Activated CD4-positive, alpha-beta memory T cell treated with anti-CD3 and anti-CD28 coated beads, Interleukin-2, amount 10 ng/mL, durations not matched to agents 7 days and 5 days (primary cell): ENCODE results near the gene IFT81. TPM values are rescaled to one million over a fixed set of nuclear protein-coding genes. Genes with fewer than 3 reads are reported as not detected.
"Not testable (repeated sequence)": the region's sequence is repeated elsewhere in the genome, so short reads cannot be mapped to it uniquely, and the experiment has no call there.

ENCODE experiments used
- CTCF ChIA-PET: fragments of 350-600 bp; sonication (Branson Sonifier 250); formaldehyde crosslinking; loops from one replicate; lab custom pipeline; 2021; ENCODE audit warnings: antibody characterized with exemption, inconsistent platforms; lab: Charles Lee
- POLR2A ChIA-PET: fragments of 350-600 bp; sonication (Branson Sonifier 250); formaldehyde crosslinking; loops from one replicate; lab custom pipeline; 2021; ENCODE audit warnings: antibody characterized with exemption; lab: Charles Lee
- DNase-seq: peaks from one replicate; pipeline ENCODE4 v3.0.0-alpha.2; 2020
- H3K27ac Mint-ChIP-seq: one replicate; pipeline ENCODE4 v1.8.0; 2021; ENCODE audit warnings: mild to moderate bottlenecking, mixed read lengths
- H3K27me3 Mint-ChIP-seq: one replicate; pipeline ENCODE4 v1.8.0; 2021; ENCODE audit warnings: mixed read lengths
- H3K36me3 Mint-ChIP-seq: one replicate; pipeline ENCODE4 v1.8.0; 2021; ENCODE audit warnings: low read depth, mixed read lengths
- H3K4me1 Mint-ChIP-seq: one replicate; pipeline ENCODE4 v1.8.0; 2021; ENCODE audit warnings: mixed read lengths
- H3K4me3 Mint-ChIP-seq: one replicate; pipeline ENCODE4 v1.8.0; 2021; ENCODE audit warnings: mild to moderate bottlenecking, mixed read lengths
- H3K9me3 Mint-ChIP-seq: one replicate; pipeline ENCODE4 v1.8.0; 2021; ENCODE audit warnings: mixed read lengths
- total RNA-seq, 2 experiments: library from RNA; stranded (reverse); gene quantifications; one replicate each; pipeline ENCODE4 v1.2.3, GENCODE V29; 2021

IFT81 gene
- total RNA-seq, 2 experiments from 2014 or later, result 2.0 to 2.6 TPM

DNA sequence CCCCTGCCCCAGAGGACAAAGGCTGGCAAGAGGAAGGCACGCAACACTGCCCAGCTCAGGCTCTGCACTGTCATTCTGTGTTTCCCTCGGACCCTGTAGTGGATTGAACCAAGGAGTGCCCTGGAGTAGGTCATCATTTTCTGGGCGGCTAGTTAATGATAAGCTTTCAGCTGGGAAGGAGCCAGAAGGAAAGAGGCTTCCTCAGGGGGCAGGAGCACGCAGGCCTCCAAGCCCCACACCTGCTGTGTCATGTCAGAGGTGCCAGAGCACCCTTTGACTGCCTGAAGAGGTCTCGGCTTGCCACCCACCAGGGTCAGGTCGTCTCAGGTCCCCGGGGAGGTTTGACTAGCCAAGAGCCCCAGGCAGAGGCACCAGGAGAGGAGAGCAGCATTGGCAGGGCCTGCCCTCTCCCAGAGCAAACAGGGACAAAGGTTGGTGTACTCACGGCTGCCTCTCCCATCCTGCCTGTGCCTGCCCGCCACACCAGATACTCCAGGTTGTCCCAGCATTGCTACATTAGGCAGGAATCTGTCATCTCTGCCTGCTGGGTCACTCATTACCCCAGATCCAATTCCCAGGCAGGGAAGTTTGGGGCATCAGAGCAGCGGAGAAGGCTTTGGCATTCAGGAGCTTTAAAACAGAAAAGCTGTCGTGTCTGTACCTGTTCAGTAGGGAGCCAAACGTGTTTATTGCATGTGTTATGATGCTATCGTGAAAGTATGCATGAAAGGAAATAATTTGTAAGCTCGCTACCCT lies 123.4 kb downstream of the IFT81 start:
- Mint-ChIP-seq H3K4me3 (no peak overlapping the region), H3K36me3 (no peaks in the 10 kb centered on the region), H3K4me1 (no peaks in the 10 kb centered on the region), H3K27ac (no peak overlapping the region), H3K27me3 (peaks cover 3% of the 10 kb centered on the region), H3K9me3 (no peaks in the 10 kb centered on the region)
- ChIA-PET POLR2A (no interaction called here), CTCF (interaction anchor here (0.5 to 1.6 kb wide), 5 partner anchors 8 to 502 kb away, joined by 3 to 4 read pairs (median 3); no protein-coding TSS in a partner anchor)
- DNase-seq, result no peak

DNA sequence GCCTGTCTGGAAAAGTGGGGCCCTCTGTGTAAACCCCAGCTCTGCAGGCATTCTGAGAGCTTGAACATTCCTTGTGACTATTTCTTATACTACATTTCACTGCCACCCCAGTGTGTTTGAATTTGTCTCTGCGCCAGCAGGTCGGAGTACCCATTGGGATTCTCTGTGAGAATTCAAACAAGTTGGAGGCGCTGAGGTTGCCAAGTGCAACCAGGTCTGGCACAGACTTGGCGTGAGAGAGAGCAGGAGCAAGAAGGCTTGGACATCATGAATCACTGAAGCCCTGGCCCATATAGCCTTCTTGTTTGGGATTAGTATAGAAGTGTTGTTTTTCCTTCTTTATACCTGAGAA lies 123.9 kb downstream of the IFT81 start:
- Mint-ChIP-seq H3K4me1 (no peaks in the 10 kb centered on the region), H3K36me3 (no peaks in the 10 kb centered on the region), H3K4me3 (no peak overlapping the region), H3K9me3 (no peaks in the 10 kb centered on the region), H3K27me3 (peaks cover 2% of the 10 kb centered on the region), H3K27ac (no peak overlapping the region)
- POLR2A ChIA-PET, result no interaction called here
- DNase-seq, result no peak
- CTCF ChIA-PET, result interaction anchor here (0.5 to 1.6 kb wide), 4 partner anchors 9 to 502 kb away, joined by 3 to 4 read pairs (median 3); no protein-coding TSS in a partner anchor

DNA sequence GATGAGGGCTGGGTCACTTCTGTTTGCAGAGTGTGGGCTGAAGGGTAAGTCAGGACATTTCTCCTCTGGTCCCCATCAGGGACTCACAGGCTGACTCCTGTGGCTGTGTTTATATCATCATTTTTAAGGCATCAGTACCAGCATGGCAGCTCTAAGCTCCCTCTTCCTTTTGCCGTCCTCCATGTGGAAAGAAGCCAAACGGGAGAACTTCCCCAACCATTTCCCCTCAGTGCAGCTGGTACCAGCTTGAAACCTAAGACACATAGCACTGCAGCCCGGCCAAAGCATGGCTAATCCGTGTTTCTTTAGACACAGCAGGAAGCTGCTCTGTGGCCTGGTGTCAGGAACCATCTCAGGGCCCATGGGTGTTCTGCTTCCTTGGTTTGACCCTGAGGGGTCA lies 124.9 kb downstream of the IFT81 start:
- H3K4me3 Mint-ChIP-seq, result no peak overlapping the region
- no peaks in the 10 kb centered on the region for H3K9me3 Mint-ChIP-seq
- POLR2A ChIA-PET, result interaction anchor here (1.2 kb wide), 1 partner anchor 31 kb away, joined by 5 read pairs; no protein-coding TSS in a partner anchor
- DNase-seq, result no peak
- H3K4me1 Mint-ChIP-seq, result no peaks in the 10 kb centered on the region
- no peak overlapping the region for H3K27ac Mint-ChIP-seq
- H3K27me3 Mint-ChIP-seq, result no peaks in the 10 kb centered on the region
- CTCF ChIA-PET, result interaction anchor here (1.6 kb wide), 1 partner anchor 148 kb away, joined by 4 read pairs; no protein-coding TSS in a partner anchor
- no peaks in the 10 kb centered on the region for H3K36me3 Mint-ChIP-seq

DNA sequence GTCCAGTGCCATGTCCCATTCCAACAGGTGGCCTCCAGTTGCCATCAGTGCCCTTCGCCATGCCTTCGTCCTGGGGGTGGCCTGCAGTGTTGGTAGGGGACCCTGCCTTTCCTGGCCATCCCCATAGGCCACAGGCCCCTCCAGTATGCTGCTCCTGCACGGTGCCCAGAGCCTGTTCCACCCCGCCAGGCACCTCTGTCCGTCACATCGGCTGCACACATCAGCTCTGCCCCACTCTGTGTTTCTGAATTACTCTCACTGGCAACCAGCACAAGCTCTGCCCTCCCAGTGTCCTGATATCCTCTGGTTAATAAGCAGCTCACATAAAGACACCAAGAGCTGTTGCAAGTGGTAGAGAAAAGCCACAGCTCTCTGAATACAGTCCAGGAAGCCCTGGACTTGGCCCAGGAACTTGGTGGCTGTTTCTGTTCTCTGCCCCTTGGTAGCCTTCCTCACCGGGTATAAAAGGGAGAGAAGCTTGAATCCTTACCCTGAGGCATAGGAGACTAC lies 125.6 kb downstream of the IFT81 start:
- Mint-ChIP-seq H3K9me3 (no peaks in the 10 kb centered on the region), H3K27me3 (no peaks in the 10 kb centered on the region), H3K4me1 (no peaks in the 10 kb centered on the region), H3K27ac (no peak overlapping the region), H3K36me3 (no peaks in the 10 kb centered on the region), H3K4me3 (no peak overlapping the region)
- ChIA-PET POLR2A (interaction anchor here (1.2 kb wide), 1 partner anchor 30 kb away, joined by 5 read pairs; no protein-coding TSS in a partner anchor), CTCF (interaction anchor here (0.7 to 1.1 kb wide), 2 partner anchors 108 to 150 kb away, joined by 3 to 5 read pairs; no protein-coding TSS in a partner anchor)
- no peak for DNase-seq

DNA sequence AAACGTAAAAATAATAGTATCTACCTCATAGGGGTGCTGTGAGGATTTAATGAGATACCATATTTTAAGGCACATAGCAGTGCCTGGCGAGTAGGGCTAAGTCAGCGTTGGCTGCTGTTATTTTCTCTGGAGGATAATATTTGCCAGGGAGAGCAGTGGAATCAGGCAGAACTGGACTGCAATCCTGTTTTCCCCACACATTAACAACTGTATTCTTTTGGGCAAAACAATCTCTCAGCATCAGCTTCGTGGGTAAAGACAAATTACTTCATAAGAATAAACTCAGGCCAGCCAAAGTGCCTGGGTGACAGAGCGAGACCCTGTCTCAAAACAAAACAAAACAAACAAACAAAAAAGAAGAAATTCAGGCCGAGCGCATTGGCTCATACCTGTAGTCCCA lies 127.2 kb downstream of the IFT81 start:
- no peaks in the 10 kb centered on the region for H3K9me3 Mint-ChIP-seq
- CTCF ChIA-PET, result no interaction called here
- no peak overlapping the region for H3K27ac Mint-ChIP-seq
- H3K36me3 Mint-ChIP-seq, result no peaks in the 10 kb centered on the region
- H3K27me3 Mint-ChIP-seq, result no peaks in the 10 kb centered on the region
- no peak overlapping the region for H3K4me3 Mint-ChIP-seq
- H3K4me1 Mint-ChIP-seq, result no peaks in the 10 kb centered on the region
- no peak for DNase-seq
- POLR2A ChIA-PET, result no interaction called here

DNA sequence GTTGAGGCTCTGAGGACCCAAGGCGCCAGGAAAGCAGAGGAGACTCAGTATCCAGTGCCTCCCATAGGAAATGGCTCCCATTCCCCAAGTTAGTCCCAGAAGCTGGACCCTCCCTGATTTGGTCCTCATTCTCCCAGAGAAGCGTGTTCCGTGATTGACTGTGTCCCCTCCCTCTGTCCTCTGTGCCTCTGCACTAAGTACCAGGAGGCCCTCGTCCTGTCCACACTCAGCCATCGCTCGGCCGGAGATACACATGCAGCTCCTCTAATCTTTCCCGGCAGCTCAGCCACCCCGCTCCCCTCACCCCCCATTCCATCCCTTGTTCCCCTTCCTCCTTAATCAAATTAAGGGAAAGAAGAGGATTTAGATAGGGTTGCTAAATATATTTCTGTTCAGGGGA lies 128.6 kb downstream of the IFT81 start:
- no peaks in the 10 kb centered on the region for H3K27me3 Mint-ChIP-seq
- no peak for DNase-seq
- H3K4me1 Mint-ChIP-seq, result no peaks in the 10 kb centered on the region
- POLR2A ChIA-PET, result no interaction called here
- no peaks in the 10 kb centered on the region for H3K36me3 Mint-ChIP-seq
- H3K9me3 Mint-ChIP-seq, result no peaks in the 10 kb centered on the region
- CTCF ChIA-PET, result no interaction called here
- no peak overlapping the region for H3K27ac Mint-ChIP-seq
- no peak overlapping the region for H3K4me3 Mint-ChIP-seq

DNA sequence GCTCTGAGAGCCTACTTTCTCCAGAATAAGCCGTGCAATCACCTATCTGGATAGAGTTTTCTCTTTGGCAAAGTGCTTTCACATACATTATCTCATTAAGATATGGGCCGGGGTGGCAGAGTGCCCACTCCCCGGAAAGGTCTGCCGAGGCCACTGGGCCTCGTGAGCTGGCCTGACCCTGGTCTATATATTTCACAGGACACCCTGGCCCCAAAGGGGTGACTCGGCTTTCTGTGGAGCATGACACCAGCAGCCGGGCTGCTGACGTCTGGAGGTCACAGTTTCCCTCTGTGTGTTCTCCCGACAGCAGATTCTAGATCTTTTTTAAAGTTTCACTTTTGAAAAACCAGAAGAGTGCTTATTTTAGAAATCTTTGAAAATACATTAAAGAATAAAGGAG lies 129.0 kb downstream of the IFT81 start:
- no peak for DNase-seq
- POLR2A ChIA-PET, result no interaction called here
- H3K36me3 Mint-ChIP-seq, result no peaks in the 10 kb centered on the region
- H3K9me3 Mint-ChIP-seq, result no peaks in the 10 kb centered on the region
- H3K27me3 Mint-ChIP-seq, result no peaks in the 10 kb centered on the region
- H3K4me1 Mint-ChIP-seq, result no peaks in the 10 kb centered on the region
- no peak overlapping the region for H3K27ac Mint-ChIP-seq
- no peak overlapping the region for H3K4me3 Mint-ChIP-seq
- CTCF ChIA-PET, result no interaction called here

DNA sequence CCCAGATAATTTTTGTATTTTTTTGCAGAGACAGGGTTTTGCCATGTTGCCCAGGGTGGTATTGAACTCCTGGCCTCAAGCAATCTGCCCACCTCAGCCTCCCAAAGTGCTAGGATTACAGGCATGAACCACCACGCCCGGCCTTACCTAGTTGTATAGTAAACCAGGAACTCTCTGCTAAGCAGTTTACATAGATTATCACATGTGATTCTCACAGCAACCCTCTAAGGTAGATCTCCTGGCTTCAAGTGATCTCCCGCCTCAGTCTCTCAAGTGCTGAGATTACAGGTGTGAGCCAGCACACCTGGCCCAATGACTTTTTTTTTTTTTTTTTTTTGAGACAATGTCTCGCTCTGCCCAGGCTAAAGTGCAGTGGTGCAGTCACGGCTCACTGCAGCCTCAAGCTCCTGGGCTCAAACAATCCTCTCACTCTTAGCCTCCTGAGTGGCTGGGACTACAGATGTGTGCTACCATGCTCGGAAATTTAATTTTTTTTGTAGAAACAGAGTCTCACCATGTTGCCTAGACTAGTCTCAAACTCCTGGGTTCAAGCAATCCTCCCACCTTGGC lies 130.9 kb downstream of the IFT81 start:
- CTCF ChIA-PET, result no interaction called here
- Mint-ChIP-seq H3K4me1 (no peaks in the 10 kb centered on the region), H3K4me3 (no peak overlapping the region), H3K36me3 (no peaks in the 10 kb centered on the region), H3K9me3 (no peaks in the 10 kb centered on the region), H3K27ac (no peak overlapping the region), H3K27me3 (no peaks in the 10 kb centered on the region)
- DNase-seq, result no peak
- POLR2A ChIA-PET, result no interaction called here

DNA sequence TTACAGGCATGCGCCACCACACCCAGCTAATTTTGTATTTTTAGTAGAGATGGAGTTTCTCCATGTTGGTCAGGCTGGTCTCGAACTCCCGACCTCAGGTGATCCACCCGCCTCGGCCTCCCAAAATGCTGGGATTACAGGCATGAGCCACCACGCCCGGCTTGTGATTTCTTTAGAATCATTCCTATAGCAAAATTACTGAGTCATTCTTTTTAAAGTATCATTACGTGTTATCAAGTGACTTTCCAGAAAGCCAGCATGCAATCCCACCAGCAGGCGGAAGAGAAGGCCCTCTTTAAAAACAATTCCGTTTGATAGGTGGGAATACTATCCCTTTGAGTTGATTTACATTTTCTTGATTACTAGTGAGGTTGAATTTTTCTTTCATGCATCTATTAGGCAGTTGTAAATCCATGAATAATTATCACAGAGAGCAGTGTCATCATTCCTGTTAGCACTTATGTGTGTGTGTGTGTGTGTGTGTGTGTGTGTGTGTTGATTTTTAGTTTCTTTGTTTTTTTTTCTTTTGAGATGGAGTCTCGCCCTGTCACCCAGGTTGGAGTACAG lies 131.8 kb downstream of the IFT81 start:
- H3K27ac Mint-ChIP-seq, CTCF ChIA-PET, H3K36me3 Mint-ChIP-seq, H3K9me3 Mint-ChIP-seq, H3K27me3 Mint-ChIP-seq, H3K4me3 Mint-ChIP-seq, DNase-seq, POLR2A ChIA-PET, H3K4me1 Mint-ChIP-seq: not testable (repeated sequence)

DNA sequence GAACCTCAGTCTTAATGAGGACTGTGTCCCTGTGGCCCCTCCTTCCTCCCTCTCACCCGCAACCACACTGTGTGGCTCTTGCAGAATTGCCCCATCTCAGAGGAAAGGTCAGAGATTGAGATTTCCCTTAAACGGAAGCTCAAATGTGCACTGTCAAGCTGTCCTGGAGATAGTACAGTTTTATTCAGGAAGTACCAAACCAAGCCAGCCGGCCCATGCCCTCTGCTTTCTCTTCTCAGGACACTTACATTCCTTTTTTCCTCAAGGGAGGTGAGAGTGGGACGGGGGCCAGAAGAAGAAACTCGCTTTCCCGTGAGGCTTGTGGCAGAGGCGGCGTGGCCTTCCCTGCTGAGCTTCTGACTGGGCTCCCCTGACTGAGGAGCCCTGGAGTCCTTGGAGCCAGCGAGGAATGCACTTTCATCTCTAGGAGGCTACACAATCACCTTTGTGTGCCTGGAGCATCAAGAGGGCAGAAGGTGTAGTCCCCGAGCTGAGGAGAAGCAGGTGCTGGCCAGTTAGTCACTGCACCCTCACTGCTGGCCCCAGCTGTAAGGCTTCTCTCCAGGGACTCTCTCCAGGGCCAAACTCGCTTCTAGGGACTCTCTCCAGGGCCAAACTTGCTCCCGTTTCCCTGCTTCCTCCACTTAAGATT lies 132.7 kb downstream of the IFT81 start:
- Mint-ChIP-seq H3K4me3 (no peak overlapping the region), H3K36me3 (no peaks in the 10 kb centered on the region), H3K9me3 (no peaks in the 10 kb centered on the region), H3K27me3 (no peaks in the 10 kb centered on the region), H3K4me1 (no peaks in the 10 kb centered on the region), H3K27ac (no peak overlapping the region)
- ChIA-PET CTCF (no interaction called here), POLR2A (no interaction called here)
- no peak for DNase-seq

DNA sequence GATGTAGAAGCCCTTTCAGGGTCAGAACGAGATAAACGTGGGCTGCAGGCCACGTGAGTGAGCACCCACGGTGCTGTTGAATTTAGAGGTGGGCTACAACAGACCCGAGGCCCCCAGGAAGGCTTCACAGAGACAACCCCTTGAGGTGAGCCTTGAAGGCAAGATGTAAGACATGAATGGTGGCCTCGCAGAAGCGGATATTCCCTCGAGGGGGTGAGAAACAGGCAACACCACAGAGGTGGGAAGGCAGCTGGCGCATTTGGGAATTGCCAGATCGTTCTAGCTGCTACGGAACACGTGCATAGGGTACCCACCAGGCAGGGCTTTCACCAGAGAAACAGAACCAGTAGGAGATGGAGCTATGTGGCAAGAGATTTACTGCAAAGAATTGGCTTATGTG lies 134.3 kb downstream of the IFT81 start:
- Mint-ChIP-seq H3K36me3 (no peaks in the 10 kb centered on the region), H3K27ac (no peak overlapping the region), H3K27me3 (peaks cover 8% of the 10 kb centered on the region), H3K4me1 (no peaks in the 10 kb centered on the region), H3K4me3 (no peak overlapping the region), H3K9me3 (no peaks in the 10 kb centered on the region)
- ChIA-PET CTCF (no interaction called here), POLR2A (no interaction called here)
- no peak for DNase-seq

DNA sequence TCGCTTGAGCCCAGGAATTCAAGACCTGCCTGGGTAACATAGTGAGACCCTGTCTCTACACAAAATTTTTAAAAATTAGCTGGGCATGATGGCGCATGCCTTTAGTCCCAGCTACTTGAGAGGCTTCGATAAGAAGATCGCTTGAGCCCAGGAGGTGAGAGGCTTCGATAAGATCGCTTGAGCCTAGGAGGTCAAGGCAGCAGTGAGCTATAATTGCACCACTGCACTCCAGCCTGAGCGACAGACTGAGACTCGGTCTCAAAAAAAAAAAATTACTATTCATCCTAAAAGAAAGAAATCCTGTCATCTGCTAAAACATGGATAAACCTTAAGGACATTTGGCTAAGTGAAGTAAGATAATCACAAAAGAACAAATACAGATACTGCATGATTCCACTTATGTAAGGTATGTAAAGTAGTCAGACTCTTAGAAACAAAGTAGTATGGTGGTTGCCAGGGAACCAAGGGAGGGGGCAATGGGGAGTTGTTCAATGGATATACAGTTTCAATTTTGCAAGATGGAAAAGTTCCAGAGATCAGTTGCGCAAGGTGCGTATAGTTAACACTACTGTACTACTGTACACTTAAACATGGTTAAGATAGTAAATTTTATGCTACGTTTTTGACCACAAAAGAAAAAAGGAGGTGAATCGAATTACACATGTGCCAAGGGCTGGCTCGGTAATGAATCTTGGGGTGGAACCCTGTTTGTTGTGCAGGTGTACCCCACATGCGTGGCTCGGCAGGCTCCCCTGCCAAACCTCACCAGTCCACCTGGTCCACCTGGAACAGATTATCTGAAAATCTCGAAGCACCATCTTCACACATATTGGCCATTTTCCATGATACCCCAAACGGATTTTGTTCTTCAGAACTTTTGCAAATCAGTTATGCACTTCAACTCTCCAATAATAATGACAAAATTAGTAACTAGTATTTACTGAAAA lies 138.6 kb downstream of the IFT81 start:
- no peak overlapping the region for H3K4me3 Mint-ChIP-seq
- H3K4me1 Mint-ChIP-seq, result no peaks in the 10 kb centered on the region
- H3K36me3 Mint-ChIP-seq, result no peaks in the 10 kb centered on the region
- CTCF ChIA-PET, result no interaction called here
- no peaks in the 10 kb centered on the region for H3K9me3 Mint-ChIP-seq
- H3K27ac Mint-ChIP-seq, result no peak overlapping the region
- no peak for DNase-seq
- peaks cover 19% of the 10 kb centered on the region for H3K27me3 Mint-ChIP-seq
- POLR2A ChIA-PET, result no interaction called here
